ENCODE results near the gene ACKR1.

ACKR1 gene

GRCh38 chr1:159185121-159185520 is 19.6 kb upstream of the ACKR1 start:
- no peak for DNase-seq (ENCODE audit: low spot score)
- TF ChIP-seq CTCF (IDR thresholded peaks at IDR 0.05; ENCODE audit: borderline replicate concordance, control extremely low read depth, extremely low read depth, insufficient read depth, missing control alignments), result no peak
- in situ Hi-C loops (cut with MboI; ENCODE audit: low sequenced_read_pairs, unreplicated experiment), result no loop called here

GRCh38 chr1:159187033-159187432 is 17.6 kb upstream of the ACKR1 start:
- DNase-seq (ENCODE audit: low spot score), result no peak
- TF ChIP-seq CTCF (IDR thresholded peaks at IDR 0.05; ENCODE audit: borderline replicate concordance, control extremely low read depth, extremely low read depth, insufficient read depth, missing control alignments), result no peak
- in situ Hi-C loops (cut with MboI; ENCODE audit: low sequenced_read_pairs, unreplicated experiment), result no loop called here

GRCh38 chr1:159187647-159188374 is 16.9 kb upstream of the ACKR1 start:
- no peak for DNase-seq (ENCODE audit: low spot score)
- no peak for TF ChIP-seq CTCF (IDR thresholded peaks at IDR 0.05; ENCODE audit: borderline replicate concordance, control extremely low read depth, extremely low read depth, insufficient read depth, missing control alignments)
- in situ Hi-C loops (cut with MboI; ENCODE audit: low sequenced_read_pairs, unreplicated experiment), result no loop called here

GRCh38 chr1:159188375-159188788 is 16.3 kb upstream of the ACKR1 start:
- in situ Hi-C loops (cut with MboI; ENCODE audit: low sequenced_read_pairs, unreplicated experiment), result no loop called here
- DNase-seq (ENCODE audit: low spot score), result peak; percentile 80

GRCh38 chr1:159190441-159190840 is 14.2 kb upstream of the ACKR1 start:
- in situ Hi-C loops (cut with MboI; ENCODE audit: low sequenced_read_pairs, unreplicated experiment), result no loop called here
- no peak for TF ChIP-seq CTCF (IDR thresholded peaks at IDR 0.05; ENCODE audit: borderline replicate concordance, control extremely low read depth, extremely low read depth, insufficient read depth, missing control alignments)
- no peak for DNase-seq (ENCODE audit: low spot score)

More at GRCh38 chr1:159188375-159188788, 16.3 kb upstream of the ACKR1 start:
- peak; percentile 10 for TF ChIP-seq CTCF (IDR thresholded peaks at IDR 0.05; ENCODE audit: borderline replicate concordance, control extremely low read depth, extremely low read depth, insufficient read depth, missing control alignments)

GRCh38 chr1:159196543-159196942 is 8.1 kb upstream of the ACKR1 start:
- no peak for TF ChIP-seq CTCF (IDR thresholded peaks at IDR 0.05; ENCODE audit: borderline replicate concordance, control extremely low read depth, extremely low read depth, insufficient read depth, missing control alignments)
- DNase-seq (ENCODE audit: low spot score), result no peak
- in situ Hi-C loops (cut with MboI; ENCODE audit: low sequenced_read_pairs, unreplicated experiment), result no loop called here
